Neural cell (in vitro differentiated cells): ENCODE measurements around the gene SETBP1. TPM values are rescaled to one million over a fixed set of nuclear protein-coding genes. Genes with fewer than 3 reads are reported as not detected.

Source experiments
- H2AFZ ChIP-seq: fragments of 200-600, 300-800 bp; sonication (generic), shearing (Covaris generic); 2 replicates; pipeline ENCODE4 v1.6.0; 2014; ENCODE audit warnings: low read depth, mild to moderate bottlenecking, antibody characterized with exemption, low read length, moderate library complexity
- H3F3A ChIP-seq: fragments of 200-600 bp; shearing (Covaris generic); 2 replicates; pipeline ENCODE4 v1.6.1; 2016; ENCODE audit warnings: mild to moderate bottlenecking, moderate library complexity, mixed read lengths, antibody characterized with exemption, low read length; ENCODE audit not compliant: insufficient read depth, poor library complexity, severe bottlenecking
- H3K27ac ChIP-seq: fragments of 200-600, 300-800 bp; sonication (generic), shearing (Covaris generic); 2 replicates; pipeline ENCODE4 v1.5.1; 2014; ENCODE audit warnings: mild to moderate bottlenecking, low read length, moderate library complexity
- H3K27me3 ChIP-seq: fragments of 300-800, 200-600 bp; sonication (generic), shearing (Covaris generic); 2 replicates; pipeline ENCODE4 v1.6.0; 2014; ENCODE audit warnings: mild to moderate bottlenecking, low read depth, low read length, moderate library complexity; ENCODE audit not compliant: insufficient read depth
- H3K36me3 ChIP-seq: fragments of 300-800, 200-600 bp; sonication (generic), shearing (Covaris generic); 2 replicates; pipeline ENCODE4 v1.5.1; 2014; ENCODE audit warnings: mild to moderate bottlenecking, antibody characterized with exemption, low read length, moderate library complexity; ENCODE audit not compliant: insufficient read depth
- H3K4me2 ChIP-seq: fragments of 300-800, 200-600 bp; sonication (generic), shearing (Covaris generic); 2 replicates; pipeline ENCODE4 v1.6.0; 2014; ENCODE audit warnings: mild to moderate bottlenecking, low read length
- H3K4me3 ChIP-seq: fragments of 300-800, 200-600 bp; sonication (generic), shearing (Covaris generic); 2 replicates; pipeline ENCODE4 v1.5.1; 2014; ENCODE audit warnings: mild to moderate bottlenecking, low read length, moderate library complexity
- H3K79me2 ChIP-seq: fragments of 200-600 bp; shearing (Covaris generic); replicated peaks from 2 replicates; pipeline ENCODE4 v1.6.0; 2014; ENCODE audit warnings: mild to moderate bottlenecking, low read length, moderate library complexity; ENCODE audit not compliant: insufficient read depth
- H3K9ac ChIP-seq: fragments of 300-800, 200-600 bp; sonication (generic), shearing (Covaris generic); 2 replicates; pipeline ENCODE4 v1.6.1; 2016; ENCODE audit warnings: mild to moderate bottlenecking, low read length, mixed read lengths
- H3K9me2 ChIP-seq: fragments of 200-600 bp; shearing (Covaris generic); 2 replicates; pipeline ENCODE4 v1.6.1; 2016; ENCODE audit warnings: mild to moderate bottlenecking, low read length, mixed read lengths; ENCODE audit not compliant: insufficient read depth
- H3K9me3 ChIP-seq: fragments of 200-600, 300-800 bp; sonication (generic), shearing (Covaris generic); 2 replicates; pipeline ENCODE4 v1.6.1; 2016; ENCODE audit warnings: mild to moderate bottlenecking, mixed run types, low read length, moderate library complexity, mixed read lengths
- H4K20me1 ChIP-seq: fragments of 200-600 bp; shearing (Covaris generic); 2 replicates; pipeline ENCODE4 v1.6.1; 2016; ENCODE audit warnings: mild to moderate bottlenecking, mixed run types; ENCODE audit not compliant: insufficient read depth
- EP300 ChIP-seq: fragments of 450-650 bp; conservative IDR thresholded peaks from 2 replicates; pipeline ENCODE4 v1.6.1; 2014; ENCODE audit warnings: antibody characterized with exemption, mild to moderate bottlenecking, moderate library complexity; ENCODE audit not compliant: poor library complexity, severe bottlenecking
- EZH2 ChIP-seq: fragments of 200-600, 300-800 bp; shearing (Covaris generic), sonication (generic); IDR thresholded peaks from 2 replicates; pipeline ENCODE4 v1.6.1; 2014; ENCODE audit warnings: antibody characterized with exemption, low read length, borderline replicate concordance, mild to moderate bottlenecking; ENCODE audit not compliant: insufficient read depth, poor library complexity, severe bottlenecking
- MXI1 ChIP-seq: fragments of 450-650 bp; conservative IDR thresholded peaks from 2 replicates; pipeline ENCODE4 v1.6.1; 2014; ENCODE audit warnings: antibody characterized with exemption, mild to moderate bottlenecking; ENCODE audit not compliant: poor library complexity, severe bottlenecking
- POLR2AphosphoS5 ChIP-seq: IDR thresholded peaks from 2 replicates; pipeline ENCODE4 v1.6.1; 2012
- RAD21 ChIP-seq: fragments of 450-650 bp; conservative IDR thresholded peaks from 2 replicates; pipeline ENCODE4 v1.6.1; 2014; ENCODE audit warnings: antibody characterized with exemption, mild to moderate bottlenecking, moderate library complexity
- REST ChIP-seq: IDR thresholded peaks from 2 replicates; pipeline ENCODE4 v1.6.1; 2012; ENCODE audit warnings: borderline replicate concordance
- SMC3 ChIP-seq: fragments of 450-650 bp; conservative IDR thresholded peaks from 2 replicates; pipeline ENCODE4 v1.6.1; 2014; ENCODE audit warnings: antibody characterized with exemption, mild to moderate bottlenecking, moderate library complexity; ENCODE audit not compliant: poor library complexity
- TAF1 ChIP-seq: IDR thresholded peaks from 2 replicates; pipeline ENCODE4 v1.6.1; 2012; ENCODE audit warnings: low read depth
- polyA plus RNA-seq: library from polyadenylated mRNA; depleted of rRNA; stranded (reverse); fragments of >200 nt; gene quantifications from 2 replicates; pipeline ENCODE4 v1.2.3, GENCODE V29; 2014
- TF ChIP-seq, protein P1 (sequence below): fragments of 450-650 bp; IDR thresholded peaks from 2 replicates; pipeline ENCODE4 v1.5.1; 2014; ENCODE audit warnings: antibody characterized with exemption, mild to moderate bottlenecking, moderate library complexity; ENCODE audit not compliant: poor library complexity, severe bottlenecking

Gene SETBP1
- polyA plus RNA-seq, 1 donor from 2014 or later: 13.7 TPM

DNA sequence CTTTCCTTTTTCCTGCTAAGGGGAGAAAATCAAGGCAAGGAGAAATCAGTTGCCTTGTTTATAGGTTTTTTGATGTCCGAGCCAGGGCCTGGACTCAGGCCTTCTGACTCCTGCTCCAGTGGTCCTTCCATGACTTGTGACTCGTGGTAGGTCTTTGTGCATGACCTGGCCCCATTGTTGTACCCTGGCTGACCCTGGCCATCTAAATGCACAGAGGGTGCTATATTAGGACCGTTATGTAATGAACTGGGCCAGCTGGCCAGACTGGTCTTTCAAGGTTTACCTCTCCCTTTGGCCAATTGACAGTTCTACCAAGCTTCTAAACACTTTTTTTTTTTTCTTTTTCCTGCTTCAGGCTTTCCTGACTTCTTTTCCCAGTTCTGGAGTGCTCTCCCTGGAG, 81.1 kb downstream of the SETBP1 start:
- Histone ChIP-seq H3K9me3 (no peaks in the 10 kb centered on the region), H3K9me2 (no peaks in the 10 kb centered on the region), H3K4me3 (no peak overlapping the region), H2AFZ (no peak overlapping the region), H3F3A (no peaks in the 10 kb centered on the region), H3K4me2 (no peak overlapping the region), H3K9ac (no peak overlapping the region), H3K27me3 (no peaks in the 10 kb centered on the region), H4K20me1 (no peaks in the 10 kb centered on the region), H3K27ac (no peak overlapping the region), H3K36me3 (no peaks in the 10 kb centered on the region), H3K79me2 (peaks cover 60% of the 10 kb centered on the region)
- TF ChIP-seq, protein P1, sequence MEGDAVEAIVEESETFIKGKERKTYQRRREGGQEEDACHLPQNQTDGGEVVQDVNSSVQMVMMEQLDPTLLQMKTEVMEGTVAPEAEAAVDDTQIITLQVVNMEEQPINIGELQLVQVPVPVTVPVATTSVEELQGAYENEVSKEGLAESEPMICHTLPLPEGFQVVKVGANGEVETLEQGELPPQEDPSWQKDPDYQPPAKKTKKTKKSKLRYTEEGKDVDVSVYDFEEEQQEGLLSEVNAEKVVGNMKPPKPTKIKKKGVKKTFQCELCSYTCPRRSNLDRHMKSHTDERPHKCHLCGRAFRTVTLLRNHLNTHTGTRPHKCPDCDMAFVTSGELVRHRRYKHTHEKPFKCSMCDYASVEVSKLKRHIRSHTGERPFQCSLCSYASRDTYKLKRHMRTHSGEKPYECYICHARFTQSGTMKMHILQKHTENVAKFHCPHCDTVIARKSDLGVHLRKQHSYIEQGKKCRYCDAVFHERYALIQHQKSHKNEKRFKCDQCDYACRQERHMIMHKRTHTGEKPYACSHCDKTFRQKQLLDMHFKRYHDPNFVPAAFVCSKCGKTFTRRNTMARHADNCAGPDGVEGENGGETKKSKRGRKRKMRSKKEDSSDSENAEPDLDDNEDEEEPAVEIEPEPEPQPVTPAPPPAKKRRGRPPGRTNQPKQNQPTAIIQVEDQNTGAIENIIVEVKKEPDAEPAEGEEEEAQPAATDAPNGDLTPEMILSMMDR: no peak
- no peak for TF ChIP-seq POLR2AphosphoS5
- no peak for TF ChIP-seq EZH2
- TF ChIP-seq TAF1: no peak
- no peak for TF ChIP-seq RAD21
- no peak for TF ChIP-seq MXI1
- TF ChIP-seq REST: no peak
- TF ChIP-seq SMC3: no peak
- TF ChIP-seq EP300: no peak

DNA sequence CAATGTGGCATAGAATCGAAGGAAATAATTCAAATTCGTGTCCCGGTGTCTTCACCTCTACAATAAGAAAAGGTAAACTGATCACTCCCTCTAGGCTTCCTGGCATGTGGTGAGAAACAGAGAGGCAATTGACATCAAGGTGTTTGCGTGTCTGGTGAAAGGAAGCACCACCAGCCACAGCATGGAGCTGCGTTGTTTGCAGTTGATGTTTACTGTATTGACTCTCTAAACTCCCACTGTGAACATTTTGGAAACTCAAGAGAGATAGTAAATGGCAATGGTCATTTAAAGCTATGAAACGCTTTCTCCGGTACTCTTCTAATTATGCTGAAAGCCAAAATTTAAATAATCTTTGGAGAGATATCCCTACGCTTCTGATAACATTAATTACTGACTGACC, 82.6 kb downstream of the SETBP1 start:
- Histone ChIP-seq H3K9me3 (no peaks in the 10 kb centered on the region), H2AFZ (no peak overlapping the region), H3K4me2 (no peak overlapping the region), H3K79me2 (peaks cover 61% of the 10 kb centered on the region), H4K20me1 (no peaks in the 10 kb centered on the region), H3K27me3 (no peaks in the 10 kb centered on the region), H3K36me3 (no peaks in the 10 kb centered on the region), H3K9ac (no peak overlapping the region), H3K27ac (no peak overlapping the region), H3K4me3 (no peak overlapping the region), H3K9me2 (no peaks in the 10 kb centered on the region), H3F3A (no peaks in the 10 kb centered on the region)
- TF ChIP-seq, protein P1: no peak
- TF ChIP-seq TAF1 (no peak), SMC3 (no peak), MXI1 (no peak), EP300 (no peak), REST (no peak), EZH2 (no peak), POLR2AphosphoS5 (no peak), RAD21 (no peak)
